LoVo (cell line): ENCODE data around the gene TTLL5.

Experiments
- DNase-seq: peaks from one replicate; pipeline ENCODE4 v3.0.0-alpha.2; 2016; ENCODE audit warnings: low spot score

TTLL5 gene

DNA sequence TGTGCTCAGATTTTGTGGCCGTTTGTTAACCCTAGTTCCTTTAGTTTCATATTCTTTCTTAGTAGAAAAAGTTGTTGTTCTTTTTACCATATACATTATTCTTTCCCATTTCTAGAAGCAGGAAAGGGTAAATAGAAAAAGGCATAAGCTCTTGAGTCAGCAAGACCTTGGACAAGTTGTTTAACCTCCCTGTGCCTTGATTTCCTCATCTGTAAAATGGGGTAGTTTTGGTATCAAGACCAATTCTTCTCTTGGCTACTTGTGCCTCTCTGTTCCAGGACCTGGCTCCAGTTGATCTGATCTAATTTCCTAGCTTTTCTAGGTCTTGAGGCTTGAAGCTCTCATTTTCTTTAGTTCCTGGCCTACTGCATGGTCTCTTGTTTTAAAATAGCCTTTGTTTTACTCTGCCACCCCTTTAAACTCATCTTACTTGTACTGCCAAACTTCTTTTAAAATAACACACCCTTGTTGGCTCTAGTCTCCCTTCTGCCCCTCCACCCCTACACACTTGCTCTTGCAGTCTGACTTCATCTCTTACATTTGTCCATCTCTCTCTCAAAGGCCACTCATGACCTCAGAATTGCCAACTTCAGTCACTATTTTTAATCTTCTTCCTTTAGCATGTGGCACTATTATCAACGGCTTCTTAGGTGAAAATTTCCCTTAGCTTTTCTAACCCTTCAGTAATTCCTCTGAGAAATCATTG, 143.7 kb downstream of the TTLL5 start:
- DNase-seq = no peak

GRCh38 chr14:75805646-75806045, 144.6 kb downstream of the TTLL5 start:
- no peak for DNase-seq

DNA sequence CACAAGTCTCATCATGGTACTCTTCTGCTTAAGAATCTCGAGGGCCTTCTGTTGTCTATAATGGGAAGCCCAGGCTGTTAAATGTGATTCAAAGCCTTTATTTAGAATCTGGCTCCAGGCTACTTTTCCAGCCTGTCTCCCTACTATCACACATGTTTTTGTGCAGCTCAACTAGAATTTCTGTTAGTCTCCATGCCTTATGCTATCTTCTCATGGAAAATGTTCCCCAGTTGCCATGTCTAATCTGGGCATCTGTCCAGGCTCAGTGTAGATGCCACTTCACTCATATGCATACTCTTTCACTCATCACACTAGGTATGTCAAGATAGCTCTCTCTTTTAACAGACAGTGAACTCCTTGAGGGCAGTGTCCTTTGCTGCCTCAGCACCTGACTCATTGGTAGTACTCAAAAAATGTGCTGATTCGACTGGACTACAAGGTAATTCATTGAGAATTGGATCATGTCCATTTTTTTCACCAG, 145.3 kb downstream of the TTLL5 start:
- DNase-seq = no peak

- DNase-seq = no peak
Observed at GRCh38 chr14:75807667-75808360, 146.8 kb downstream of the TTLL5 start.

DNA sequence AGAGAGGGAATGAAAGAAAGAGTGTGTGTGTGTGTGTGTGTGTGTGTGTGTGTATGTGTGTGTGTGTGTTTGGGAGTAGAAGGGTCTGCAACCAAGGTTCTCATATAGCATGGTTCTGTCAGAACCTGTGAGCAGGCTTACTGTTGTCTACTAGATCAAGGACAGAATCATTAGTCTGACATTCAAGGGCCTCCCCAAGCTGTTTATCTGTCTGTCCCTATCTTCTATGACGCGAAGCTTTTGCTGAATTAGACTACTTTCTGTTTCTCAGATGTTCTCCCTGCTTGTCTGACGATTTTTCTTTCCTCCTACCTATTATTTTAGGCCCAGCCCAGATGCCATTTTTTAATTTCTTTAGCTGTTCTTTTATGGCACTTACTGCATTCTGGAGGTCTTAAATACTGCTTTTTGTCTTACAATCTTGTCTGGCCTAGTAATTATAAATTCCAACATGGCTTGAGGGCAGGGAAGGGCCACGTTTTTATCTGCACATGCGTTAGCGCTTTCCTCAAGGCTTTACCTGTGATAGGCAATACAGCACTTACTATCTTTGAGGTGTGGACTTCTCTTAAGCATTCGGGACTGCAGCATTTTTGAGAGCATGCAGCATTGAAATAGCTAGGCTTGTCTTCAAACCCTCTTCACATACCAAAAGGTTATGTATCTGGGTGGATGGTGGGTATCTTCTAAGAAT, 150.2 kb downstream of the TTLL5 start:
- DNase-seq = no peak

DNA sequence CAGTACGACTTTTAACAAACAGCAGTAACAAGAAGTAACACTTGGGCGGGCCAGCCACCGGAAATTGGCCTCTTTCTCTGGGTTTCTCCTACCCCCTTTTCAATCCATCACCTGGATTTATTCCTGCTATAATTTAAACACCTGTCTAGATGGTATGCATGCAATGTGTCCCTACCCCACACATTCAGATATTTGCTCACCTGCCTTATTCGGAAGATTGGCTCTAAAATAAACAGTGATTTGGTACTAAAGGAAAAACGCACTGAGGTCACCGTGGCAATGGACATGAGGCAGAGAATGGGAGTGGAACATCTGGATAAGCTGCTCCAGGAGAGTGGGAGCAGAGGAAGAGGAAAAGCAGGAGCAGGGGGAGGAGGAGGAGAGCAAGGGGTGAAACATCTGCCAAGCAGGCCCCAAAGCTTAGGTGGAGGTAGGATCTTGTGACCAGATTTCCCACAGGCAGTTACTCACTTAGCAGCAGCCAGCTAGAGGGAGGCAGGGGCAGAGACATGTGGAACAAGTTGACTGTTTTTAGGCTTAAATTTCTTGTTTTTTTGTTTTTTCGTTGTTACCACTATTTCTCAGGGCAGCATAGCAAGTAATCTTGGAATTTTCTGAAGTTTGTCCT, 150.9 kb downstream of the TTLL5 start:
- DNase-seq = no peak

DNA sequence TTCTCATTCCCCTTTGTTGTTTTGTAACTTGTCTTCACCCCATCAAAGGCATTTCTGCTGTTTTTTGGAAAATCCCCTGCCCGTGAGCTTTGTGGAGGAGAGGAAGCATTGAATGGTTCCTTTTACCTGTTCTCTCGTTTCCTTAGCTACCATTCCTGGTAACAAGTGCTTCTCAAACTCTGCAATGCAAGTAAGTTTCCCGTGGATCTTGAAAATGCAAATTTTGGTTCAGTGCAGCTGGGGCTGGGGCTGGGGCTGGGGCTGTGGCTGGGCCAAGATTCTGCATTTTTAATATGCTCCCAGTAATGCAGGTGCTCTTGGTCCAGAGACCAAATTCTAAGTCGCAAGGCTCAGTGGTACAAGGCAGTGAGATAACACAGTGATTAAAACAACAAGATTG, 151.6 kb downstream of the TTLL5 start:
- DNase-seq = no peak

DNA sequence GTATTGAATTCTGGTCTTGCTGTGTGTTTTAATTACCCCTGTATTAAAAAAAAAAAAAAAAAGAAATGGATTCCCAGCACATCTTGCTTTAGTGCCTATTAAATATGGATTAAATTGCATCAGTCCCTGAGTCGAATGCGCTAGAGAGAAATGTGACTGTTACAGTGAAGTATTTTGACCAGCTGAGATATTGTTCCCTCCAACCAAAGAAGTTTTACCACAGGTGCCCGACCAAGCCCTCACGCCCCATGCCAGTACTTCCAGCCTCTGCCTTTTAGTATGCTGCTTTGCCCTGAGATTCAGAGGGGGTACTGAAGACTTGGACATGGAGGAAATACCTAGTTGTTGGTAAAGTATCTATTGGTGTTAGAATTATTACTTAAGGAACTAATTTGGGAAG, 159.7 kb downstream of the TTLL5 start:
- DNase-seq = no peak

GRCh38 chr14:75821831-75822521, 160.9 kb downstream of the TTLL5 start:
- peak; percentile 72 for DNase-seq

DNA sequence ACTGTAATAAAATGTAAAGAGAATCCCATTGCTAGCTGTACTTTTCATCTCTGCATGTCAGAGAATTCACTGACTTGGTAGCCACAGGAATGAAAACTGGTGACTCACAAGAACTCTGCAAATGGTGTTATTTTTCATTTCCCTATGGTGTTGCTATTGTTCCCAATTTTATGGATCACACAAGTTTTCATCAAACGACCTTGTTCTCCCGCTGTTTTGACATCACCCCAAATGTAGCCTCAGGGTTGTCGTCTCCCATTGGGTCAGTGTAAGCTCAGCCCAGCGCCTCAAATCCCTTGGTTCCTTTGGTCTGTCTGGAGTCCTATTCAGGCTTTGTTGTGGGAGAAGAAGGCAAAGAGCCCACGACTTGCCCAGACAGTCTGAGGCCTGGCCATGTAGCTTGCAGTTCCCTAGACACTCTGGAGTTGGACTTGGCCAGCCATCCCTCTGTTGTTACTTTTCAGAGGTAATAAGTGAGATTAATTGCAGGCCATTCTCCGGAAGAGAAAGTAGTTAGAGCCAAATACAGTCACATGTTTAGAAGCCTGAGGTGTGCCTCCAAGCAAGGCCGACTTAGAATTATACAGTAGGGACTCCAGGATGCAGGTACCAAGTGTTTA, 161.6 kb downstream of the TTLL5 start:
- DNase-seq = no peak

GRCh38 chr14:75823334-75823733, 162.3 kb downstream of the TTLL5 start:
- DNase-seq = no peak

GRCh38 chr14:75824318-75824717, 163.3 kb downstream of the TTLL5 start:
- DNase-seq = no peak

DNA sequence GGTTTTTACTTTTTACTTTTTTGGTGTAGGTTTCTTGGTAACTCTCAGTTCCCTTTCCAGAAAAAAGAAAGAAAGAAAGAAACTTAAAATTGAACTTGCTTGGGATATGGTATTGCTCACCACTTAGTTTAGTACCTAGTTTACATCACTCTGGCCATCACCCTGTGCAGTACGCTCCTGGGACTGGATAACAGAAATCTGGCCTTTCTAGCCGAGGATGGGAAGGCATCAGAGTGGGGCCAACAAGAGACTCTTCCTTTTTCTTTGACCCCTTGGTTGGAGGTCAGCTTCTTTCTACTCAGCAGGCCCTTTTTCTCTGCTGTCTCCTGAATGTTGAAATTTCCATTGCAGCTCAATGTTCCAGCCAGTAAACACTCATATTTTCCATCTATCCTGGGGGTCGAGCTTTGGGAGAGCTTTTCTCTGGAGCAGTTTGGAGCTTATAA, 164.1 kb downstream of the TTLL5 start:
- DNase-seq = no peak

GRCh38 chr14:75826599-75826998, 165.6 kb downstream of the TTLL5 start:
- DNase-seq = no peak

DNA sequence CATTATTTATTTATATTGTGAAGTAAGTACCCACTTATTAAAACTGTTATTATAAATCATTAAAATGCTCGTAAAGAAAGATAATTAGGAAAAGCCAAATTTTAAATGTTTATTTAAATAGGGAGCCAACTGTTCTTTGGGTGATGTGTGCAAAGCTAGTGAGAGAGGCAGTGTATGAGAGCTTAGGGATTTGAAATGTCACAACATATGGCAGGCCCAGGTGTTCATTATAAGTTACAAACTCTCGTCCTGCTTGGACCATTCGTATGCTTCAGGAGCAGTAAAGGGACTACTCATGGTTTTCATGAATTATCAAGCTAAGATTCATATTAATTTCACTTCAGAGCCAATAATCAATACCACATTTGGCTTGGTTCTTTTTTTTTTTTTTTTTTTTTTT, 166.3 kb downstream of the TTLL5 start:
- no peak for DNase-seq

DNA sequence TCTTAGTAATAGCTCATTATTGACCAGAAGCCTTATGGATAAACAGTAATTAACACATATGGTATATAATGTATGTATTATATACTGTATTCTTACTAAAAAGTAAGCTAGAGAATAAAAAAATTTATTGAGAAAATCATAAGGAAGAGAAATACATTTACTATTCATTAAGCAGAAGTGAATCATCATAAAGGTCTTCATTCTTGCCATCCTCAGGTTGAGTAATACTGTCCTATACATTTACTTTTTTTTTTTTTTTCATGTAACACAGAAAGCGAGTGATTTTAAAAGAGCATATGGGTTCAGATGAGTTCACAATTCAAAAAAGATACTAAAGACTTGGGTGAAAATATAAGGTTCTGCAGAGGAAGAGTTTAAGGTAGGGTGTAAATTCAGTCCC, 168.3 kb downstream of the TTLL5 start:
- DNase-seq = no peak

DNA sequence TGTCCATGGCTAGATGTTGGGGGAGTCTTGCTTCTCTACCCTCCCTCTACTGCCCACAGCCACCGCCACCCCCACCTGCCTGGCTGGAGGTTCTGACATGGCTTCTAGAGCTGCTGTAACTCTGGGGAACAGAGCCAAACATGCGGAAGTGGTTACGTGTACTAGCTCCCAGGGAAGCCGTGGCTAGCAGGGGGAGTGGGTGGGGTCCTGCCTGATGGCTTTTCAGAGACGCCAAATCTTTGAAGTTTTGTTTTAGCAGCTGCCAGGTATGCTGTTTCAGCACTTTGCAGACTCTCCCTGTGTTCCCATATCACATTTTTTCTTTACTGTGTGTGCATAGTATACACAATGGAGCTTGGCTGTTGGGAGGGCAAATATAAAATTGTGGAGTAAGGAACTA, 170.4 kb downstream of the TTLL5 start:
- DNase-seq = peak; percentile 38

- no peak for DNase-seq
Observed at GRCh38 chr14:75831952-75832351, 170.9 kb downstream of the TTLL5 start.

- no peak for DNase-seq
Observed at GRCh38 chr14:75832621-75833297, 171.7 kb downstream of the TTLL5 start.

DNA sequence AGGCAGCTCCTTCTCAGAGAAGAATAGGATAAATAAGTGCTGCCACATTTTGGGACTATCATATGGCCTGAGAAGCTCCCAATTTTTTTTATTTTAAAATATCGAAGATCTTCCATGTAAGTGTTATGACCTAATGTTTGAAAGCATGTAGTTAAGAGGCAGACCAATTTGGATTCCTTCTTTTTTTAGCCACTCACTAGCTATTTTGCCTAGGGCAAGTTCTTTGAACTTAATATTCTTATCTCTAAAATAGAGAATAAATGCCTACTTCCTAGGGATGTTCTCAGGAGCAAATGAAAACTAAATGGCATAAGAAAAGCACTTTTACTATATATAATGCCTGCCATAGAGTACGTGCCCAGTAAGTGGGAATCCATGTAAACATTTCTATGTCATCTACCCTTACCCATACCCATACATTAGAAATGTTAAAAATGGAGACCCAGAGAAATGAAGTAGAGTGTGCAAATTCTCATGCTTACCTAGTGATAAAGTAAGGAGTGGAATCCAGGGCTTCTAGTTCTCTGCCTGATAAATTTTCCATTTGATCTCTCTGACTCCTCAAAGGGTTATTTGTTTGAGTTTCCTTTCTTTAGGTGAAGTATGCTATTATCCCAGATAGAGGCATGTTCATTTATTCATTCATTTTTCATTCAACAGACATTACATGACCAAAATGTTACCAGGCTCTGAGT, 172.4 kb downstream of the TTLL5 start:
- DNase-seq = no peak
